SK-N-SH (cell line): ENCODE data around the gene ARID1B. TPM values are rescaled to one million over a fixed set of nuclear protein-coding genes. Genes with fewer than 3 reads are reported as not detected.

Experiments
- CTCF ChIA-PET: fragments of 300-600, 350-600 bp; formaldehyde crosslinking; extraction: SDS; loops from one replicate; lab custom pipeline; 2021; lab: Yijun Ruan, JAX
- POLR2A ChIA-PET: fragments of 350-600 bp; sonication (Branson Sonifier 250); formaldehyde crosslinking; extraction: SDS; loops from one replicate; lab custom pipeline; 2020; ENCODE audit warnings: antibody characterized with exemption, inconsistent platforms; lab: Yijun Ruan, JAX
- DNase-seq: peaks from one replicate; pipeline ENCODE4 v3.0.0; 2012
- H2AFZ ChIP-seq: fragments of 200-600 bp; sonication (generic); 2 replicates; pipeline ENCODE4 v1.8.1; 2016; ENCODE audit warnings: antibody characterized with exemption, mild to moderate bottlenecking, low read depth
- H3F3A ChIP-seq: fragments of 200-600 bp; sonication (generic); replicated peaks from 2 replicates; pipeline ENCODE3; 2016; ENCODE audit warnings: antibody characterized with exemption, mild to moderate bottlenecking; ENCODE audit not compliant: insufficient read depth
- H3K27ac ChIP-seq, 2 experiments: fragments of 200-500 bp in 1 of 2; fragments of 200-600 bp in 1 of 2; sonication (Bioruptor generic) in 1 of 2; sonication (generic), shearing (Covaris generic) in 1 of 2; 2 replicates each; pipeline versions ENCODE4 v1.5.1 to v1.6.1; 2014 to 2016; ENCODE audit warnings: low read depth in 2 of 2, inconsistent platforms in 1 of 2, low read length in 1 of 2, mild to moderate bottlenecking in 1 of 2, mixed read lengths in 1 of 2
- H3K27me3 ChIP-seq: fragments of 200-600 bp; sonication (generic), shearing (Covaris generic); 2 replicates; pipeline ENCODE4 v1.6.1; 2016; ENCODE audit warnings: mixed run types; ENCODE audit not compliant: insufficient read depth
- H3K36me3 ChIP-seq, 2 experiments: fragments of 200-500 bp in 1 of 2; fragments of 200-600 bp in 1 of 2; sonication (Bioruptor generic) in 1 of 2; sonication (generic) in 1 of 2; replicated peaks in 1 of 2; 2 replicates each; pipeline versions ENCODE3 to v1.5.1; 2014 to 2016; ENCODE audit warnings: low read length in 1 of 2, mild to moderate bottlenecking in 1 of 2; ENCODE audit not compliant: insufficient read depth in 2 of 2, control insufficient read depth in 1 of 2
- H3K4me1 ChIP-seq, 2 experiments: fragments of 200-500 bp in 1 of 2; fragments of 200-600 bp in 1 of 2; sonication (Bioruptor generic) in 1 of 2; sonication (generic), shearing (Covaris generic) in 1 of 2; 2 replicates each; pipeline versions ENCODE4 v1.5.1 to v1.6.1; 2014 to 2016; ENCODE audit warnings: low read depth in 1 of 2, low read length in 1 of 2, mixed run types in 1 of 2; ENCODE audit not compliant: insufficient read depth in 2 of 2, control insufficient read depth in 1 of 2
- H3K4me2 ChIP-seq: fragments of 200-600 bp; sonication (generic), shearing (Covaris generic); 2 replicates; pipeline ENCODE4 v1.6.1; 2017; ENCODE audit warnings: mixed run types
- H3K4me3 ChIP-seq, 2 experiments: fragments of 200-500 bp in 1 of 2; fragments of 200-600 bp in 1 of 2; sonication (Bioruptor generic) in 1 of 2; sonication (generic), shearing (Covaris generic) in 1 of 2; 2 replicates each; pipeline versions ENCODE4 v1.5.1 to v1.8.1; 2014 to 2016; ENCODE audit warnings: low read depth in 2 of 2, inconsistent platforms in 1 of 2, low read length in 1 of 2, mild to moderate bottlenecking in 1 of 2, mixed read lengths in 1 of 2, moderate library complexity in 1 of 2
- H3K79me2 ChIP-seq: fragments of 200-600 bp; sonication (generic); 2 replicates; pipeline ENCODE4 v1.8.1; 2017; ENCODE audit warnings: mild to moderate bottlenecking; ENCODE audit not compliant: insufficient read depth
- H3K9ac ChIP-seq: fragments of 200-600 bp; sonication (generic); 2 replicates; pipeline ENCODE4 v1.6.1; 2017; ENCODE audit warnings: mixed run types
- H3K9me2 ChIP-seq: fragments of 200-600 bp; sonication (generic); 2 replicates; pipeline ENCODE4 v1.6.1; 2017; ENCODE audit warnings: mixed run types
- H3K9me3 ChIP-seq: fragments of 200-600 bp; sonication (generic); 2 replicates; pipeline ENCODE4 v1.6.1; 2017; ENCODE audit warnings: mixed run types, mild to moderate bottlenecking, moderate library complexity
- H4K20me1 ChIP-seq: fragments of 200-600 bp; sonication (generic); 2 replicates; pipeline ENCODE4 v1.6.1; 2017; ENCODE audit warnings: mild to moderate bottlenecking, mixed run types; ENCODE audit not compliant: insufficient read depth
- NRF1 ChIP-seq: IDR thresholded peaks from 2 replicates; pipeline ENCODE4 v1.6.1; 2012; ENCODE audit warnings: low read depth, mild to moderate bottlenecking, low read length
- RAD21 ChIP-seq: IDR thresholded peaks from 2 replicates; pipeline ENCODE4 v1.6.1; 2012; ENCODE audit warnings: mild to moderate bottlenecking, low read length
- SMC3 ChIP-seq: IDR thresholded peaks from 2 replicates; pipeline ENCODE4 v1.6.1; 2012; ENCODE audit warnings: low read depth, low read length, improper control_type of control experiment
- TAF1 ChIP-seq: IDR thresholded peaks from 2 replicates; pipeline ENCODE4 v1.6.1; 2012; ENCODE audit warnings: low read depth, mild to moderate bottlenecking, low read length, moderate library complexity, borderline replicate concordance
- TEAD4 ChIP-seq: IDR thresholded peaks from 2 replicates; pipeline ENCODE4 v1.4.0; 2012; ENCODE audit warnings: mild to moderate bottlenecking, borderline replicate concordance; ENCODE audit not compliant: insufficient read depth
- WGBS: methylation state at CpG from one replicate; pipeline ENCODE4 v1.1.6; 2017; ENCODE audit warnings: low lambda C conversion rate; 5-methylcytosine and 5-hydroxymethylcytosine counted together
- polyA plus RNA-seq, 3 experiments: library from polyadenylated mRNA; depleted of rRNA; stranded (reverse); fragments of >200 nt; gene quantifications; 2 replicates each; pipeline ENCODE4 v1.2.3, GENCODE V29; 2012
- TF ChIP-seq, protein P1 (sequence below): IDR thresholded peaks from 2 replicates; pipeline ENCODE4 v1.4.0; 2012; ENCODE audit warnings: low read depth, borderline replicate concordance
- TF ChIP-seq, protein P2 (sequence below): fragments of 200-600 bp; sonication (generic); IDR thresholded peaks from 2 replicates; pipeline ENCODE4 v1.6.1; 2017; ENCODE audit warnings: antibody characterized with exemption, mild to moderate bottlenecking, moderate library complexity

The ARID1B gene
- polyA plus RNA-seq, 1 of the 3 experiments (the other 2 are of a cell fraction) = 13.6 TPM

DNA sequence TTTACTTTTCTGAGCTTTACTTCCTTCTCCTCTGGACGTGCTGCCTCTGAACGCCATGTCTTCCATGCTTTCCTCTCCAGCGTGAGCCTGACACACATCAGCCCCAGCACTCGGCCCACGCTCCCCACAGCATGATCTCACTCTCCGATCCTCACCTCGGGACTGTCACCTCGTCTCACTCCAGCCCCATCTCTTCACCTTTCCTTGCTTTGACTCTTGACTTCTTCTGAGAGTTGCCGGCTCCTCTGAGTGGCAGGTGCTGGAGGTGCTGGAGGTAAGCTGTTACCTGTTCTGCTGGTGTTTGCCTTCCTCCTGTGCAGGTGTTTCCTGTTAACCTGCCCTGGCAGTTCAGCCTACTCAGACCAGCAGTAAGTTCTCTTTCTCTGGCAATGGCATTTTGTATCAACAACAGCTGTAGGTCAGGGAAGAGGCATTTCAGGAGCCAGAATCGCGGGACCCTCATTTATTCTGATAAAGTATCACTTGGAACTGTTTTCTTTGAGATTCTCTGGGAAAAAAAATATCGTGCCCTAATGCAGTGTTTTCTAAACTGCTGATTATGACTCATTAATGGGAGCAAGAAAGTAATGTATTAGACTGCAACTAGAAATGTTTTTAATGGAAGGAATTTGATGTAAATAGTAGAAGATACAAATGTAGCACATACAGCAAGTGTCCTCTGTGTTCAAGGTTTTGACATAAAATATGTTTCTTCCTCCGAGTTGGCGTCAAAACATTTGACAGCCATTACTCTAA lies 106.5 kb downstream of the ARID1B start:
- Histone ChIP-seq H3K27ac (no peak overlapping the region), H3K4me3 (no peak overlapping the region), H3K4me1 (peaks cover 0 to 20% of the 10 kb centered on the region in 2 experiments; a peak in 2 of 4 replicates), H3K79me2 (peaks cover 99% of the 10 kb centered on the region), H3K9ac (no peak overlapping the region), H3K9me3 (no peaks in the 10 kb centered on the region), H3K27me3 (no peaks in the 10 kb centered on the region), H3F3A (peaks cover 2% of the 10 kb centered on the region), H2AFZ (no peak overlapping the region), H3K4me2 (no peak overlapping the region), H3K9me2 (no peaks in the 10 kb centered on the region), H4K20me1 (peaks cover 87% of the 10 kb centered on the region), H3K36me3 (peaks cover 0 to 3% of the 10 kb centered on the region in 2 experiments)
- POLR2A ChIA-PET = no interaction called here
- TF ChIP-seq TEAD4 (no peak), NRF1 (no peak)
- WGBS = 91% methylated on average over 14 of the region's 14 CpGs
- DNase-seq = no peak
- CTCF ChIA-PET = no interaction called here

DNA sequence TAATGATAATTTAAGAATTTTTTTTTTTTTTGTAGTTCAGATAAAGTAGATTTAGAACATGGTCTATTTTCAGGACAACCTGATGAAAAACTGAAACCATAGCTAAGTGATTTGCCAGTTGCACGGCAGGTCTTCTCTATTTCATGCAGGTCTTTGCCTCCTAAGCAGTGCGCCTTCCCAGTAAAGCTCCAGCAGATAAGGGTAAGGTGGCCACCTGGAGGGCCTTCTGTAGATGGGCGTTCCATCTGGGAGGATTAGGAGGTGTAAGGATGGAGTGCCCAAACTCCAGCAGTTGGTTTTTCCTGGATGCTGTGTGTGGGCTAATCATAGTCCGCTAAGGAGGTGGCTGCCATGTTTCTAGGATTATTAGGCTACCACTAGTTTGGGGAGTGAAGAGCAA lies 107.1 kb downstream of the ARID1B start:
- Histone ChIP-seq H3K4me2 (no peak overlapping the region), H2AFZ (no peak overlapping the region), H3K36me3 (peaks cover 0 to 3% of the 10 kb centered on the region in 2 experiments), H3K9me3 (no peaks in the 10 kb centered on the region), H3K4me3 (no peak overlapping the region), H3K27me3 (no peaks in the 10 kb centered on the region), H3K27ac (no peak overlapping the region), H3K9me2 (no peaks in the 10 kb centered on the region), H4K20me1 (peaks cover 87% of the 10 kb centered on the region), H3K9ac (no peak overlapping the region), H3F3A (peaks cover 2% of the 10 kb centered on the region), H3K79me2 (peaks cover 99% of the 10 kb centered on the region), H3K4me1 (peaks cover 0 to 15% of the 10 kb centered on the region in 2 experiments; a peak in 2 of 4 replicates)
- 89% methylated on average over 4 of the region's 4 CpGs for WGBS
- TF ChIP-seq RAD21 (no peak), TAF1 (no peak), NRF1 (no peak), SMC3 (no peak)
- TF ChIP-seq, protein P1, sequence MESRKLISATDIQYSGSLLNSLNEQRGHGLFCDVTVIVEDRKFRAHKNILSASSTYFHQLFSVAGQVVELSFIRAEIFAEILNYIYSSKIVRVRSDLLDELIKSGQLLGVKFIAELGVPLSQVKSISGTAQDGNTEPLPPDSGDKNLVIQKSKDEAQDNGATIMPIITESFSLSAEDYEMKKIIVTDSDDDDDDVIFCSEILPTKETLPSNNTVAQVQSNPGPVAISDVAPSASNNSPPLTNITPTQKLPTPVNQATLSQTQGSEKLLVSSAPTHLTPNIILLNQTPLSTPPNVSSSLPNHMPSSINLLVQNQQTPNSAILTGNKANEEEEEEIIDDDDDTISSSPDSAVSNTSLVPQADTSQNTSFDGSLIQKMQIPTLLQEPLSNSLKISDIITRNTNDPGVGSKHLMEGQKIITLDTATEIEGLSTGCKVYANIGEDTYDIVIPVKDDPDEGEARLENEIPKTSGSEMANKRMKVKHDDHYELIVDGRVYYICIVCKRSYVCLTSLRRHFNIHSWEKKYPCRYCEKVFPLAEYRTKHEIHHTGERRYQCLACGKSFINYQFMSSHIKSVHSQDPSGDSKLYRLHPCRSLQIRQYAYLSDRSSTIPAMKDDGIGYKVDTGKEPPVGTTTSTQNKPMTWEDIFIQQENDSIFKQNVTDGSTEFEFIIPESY = no peak
- TF ChIP-seq, protein P2, sequence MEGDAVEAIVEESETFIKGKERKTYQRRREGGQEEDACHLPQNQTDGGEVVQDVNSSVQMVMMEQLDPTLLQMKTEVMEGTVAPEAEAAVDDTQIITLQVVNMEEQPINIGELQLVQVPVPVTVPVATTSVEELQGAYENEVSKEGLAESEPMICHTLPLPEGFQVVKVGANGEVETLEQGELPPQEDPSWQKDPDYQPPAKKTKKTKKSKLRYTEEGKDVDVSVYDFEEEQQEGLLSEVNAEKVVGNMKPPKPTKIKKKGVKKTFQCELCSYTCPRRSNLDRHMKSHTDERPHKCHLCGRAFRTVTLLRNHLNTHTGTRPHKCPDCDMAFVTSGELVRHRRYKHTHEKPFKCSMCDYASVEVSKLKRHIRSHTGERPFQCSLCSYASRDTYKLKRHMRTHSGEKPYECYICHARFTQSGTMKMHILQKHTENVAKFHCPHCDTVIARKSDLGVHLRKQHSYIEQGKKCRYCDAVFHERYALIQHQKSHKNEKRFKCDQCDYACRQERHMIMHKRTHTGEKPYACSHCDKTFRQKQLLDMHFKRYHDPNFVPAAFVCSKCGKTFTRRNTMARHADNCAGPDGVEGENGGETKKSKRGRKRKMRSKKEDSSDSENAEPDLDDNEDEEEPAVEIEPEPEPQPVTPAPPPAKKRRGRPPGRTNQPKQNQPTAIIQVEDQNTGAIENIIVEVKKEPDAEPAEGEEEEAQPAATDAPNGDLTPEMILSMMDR = no peak
- DNase-seq = no peak
- POLR2A ChIA-PET = no interaction called here
- CTCF ChIA-PET = no interaction called here
